GM12891 (cell line): Measurements from ENCODE around the gene TNFSF11.

Experiments used
- PAX5 ChIP-seq: IDR thresholded peaks from 2 replicates; pipeline ENCODE4 v1.6.1; 2011; ENCODE audit warnings: low read length, moderate library complexity, mild to moderate bottlenecking; ENCODE audit not compliant: insufficient read depth, severe bottlenecking
- POLR2A ChIP-seq: IDR thresholded peaks from 2 replicates; pipeline ENCODE4 v1.6.1; 2011; ENCODE audit warnings: low read depth, low read length, control low read depth
- POLR2AphosphoS5 ChIP-seq: IDR thresholded peaks from 2 replicates; pipeline ENCODE4 v1.6.1; 2011; ENCODE audit warnings: low read depth, low read length, control low read depth
- POU2F2 ChIP-seq: IDR thresholded peaks from 2 replicates; pipeline ENCODE4 v1.6.1; 2011; ENCODE audit warnings: low read depth, mild to moderate bottlenecking, control low read depth, low read length, moderate library complexity
- SPI1 ChIP-seq: IDR thresholded peaks from 2 replicates; pipeline ENCODE4 v1.6.1; 2011; ENCODE audit warnings: low read depth, low read length, control low read depth
- TAF1 ChIP-seq: IDR thresholded peaks from 2 replicates; pipeline ENCODE4 v1.6.1; 2011; ENCODE audit warnings: low read depth, low read length, control low read depth

GRCh38 chr13:42577538-42577937, 3.6 kb downstream of the TNFSF11 start:
- no peak for TF ChIP-seq POLR2A
- no peak for TF ChIP-seq POLR2AphosphoS5
- TF ChIP-seq SPI1, result no peak
- no peak for TF ChIP-seq TAF1
- TF ChIP-seq PAX5, result no peak
- no peak for TF ChIP-seq POU2F2
